Neural progenitor cell (in vitro differentiated cells): ENCODE results near the gene FES. TPM values are rescaled to one million over a fixed set of nuclear protein-coding genes. Genes with fewer than 3 reads are reported as not detected.
"Not testable (repeated sequence)": the region's sequence is repeated elsewhere in the genome, so short reads cannot be mapped to it uniquely, and the experiment has no call there.

Experiments used
- DNase-seq: peaks from one replicate; pipeline ENCODE4 v3.0.0-alpha.2; 2016; ENCODE audit warnings: low spot score
- H2AFZ ChIP-seq: fragments of 200-600 bp; sonication (generic); replicated peaks from 2 replicates; pipeline ENCODE4 v1.6.1; 2016; ENCODE audit warnings: antibody characterized with exemption
- H3F3A ChIP-seq: fragments of 200-600 bp; sonication (generic); 2 replicates; pipeline ENCODE4 v1.6.1; 2016; ENCODE audit warnings: antibody characterized with exemption, low read depth
- H3K27ac ChIP-seq: fragments of 200-600 bp; sonication (generic); 2 replicates; pipeline ENCODE4 v1.5.1; 2016; ENCODE audit warnings: mild to moderate bottlenecking
- H3K27me3 ChIP-seq: fragments of 200-600 bp; sonication (generic); 2 replicates; pipeline ENCODE4 v1.6.1; 2016; ENCODE audit warnings: mild to moderate bottlenecking, moderate library complexity
- H3K36me3 ChIP-seq: fragments of 200-600 bp; sonication (generic); 2 replicates; pipeline ENCODE4 v1.5.1; 2016
- H3K4me1 ChIP-seq: fragments of 200-600 bp; sonication (generic); 2 replicates; pipeline ENCODE4 v1.6.1; 2016; ENCODE audit warnings: mixed run types
- H3K4me2 ChIP-seq: fragments of 200-600 bp; sonication (generic); 2 replicates; pipeline ENCODE4 v1.6.1; 2016
- H3K4me3 ChIP-seq: fragments of 200-600 bp; sonication (generic); 2 replicates; pipeline ENCODE4 v1.5.1; 2016
- H3K79me2 ChIP-seq: fragments of 200-600 bp; sonication (generic); 2 replicates; pipeline ENCODE4 v1.6.1; 2016; ENCODE audit warnings: low read depth
- H3K9ac ChIP-seq: fragments of 200-600 bp; sonication (generic); 2 replicates; pipeline ENCODE4 v1.6.1; 2016
- H3K9me3 ChIP-seq: fragments of 200-600 bp; sonication (generic); 2 replicates; pipeline ENCODE4 v1.5.1; 2016; ENCODE audit warnings: low read depth
- H4K20me1 ChIP-seq: fragments of 200-600 bp; sonication (generic); 2 replicates; pipeline ENCODE4 v1.6.1; 2016; ENCODE audit warnings: low read depth
- H3K27ac Mint-ChIP-seq: 3 replicates; pipeline ENCODE4 v1.8.0; 2021; ENCODE audit warnings: mixed read lengths
- H3K27me3 Mint-ChIP-seq: 2 replicates; pipeline ENCODE4 v1.8.0; 2022; ENCODE audit warnings: low read depth, mild to moderate bottlenecking, inconsistent platforms, moderate library complexity, mixed read lengths; ENCODE audit not compliant: insufficient read depth
- H3K36me3 Mint-ChIP-seq: 3 replicates; pipeline ENCODE4 v1.8.0; 2021; ENCODE audit warnings: mixed read lengths
- H3K4me1 Mint-ChIP-seq: 3 replicates; pipeline ENCODE4 v1.8.0; 2021; ENCODE audit warnings: mixed read lengths
- H3K4me3 Mint-ChIP-seq: 3 replicates; pipeline ENCODE4 v1.8.0; 2021; ENCODE audit warnings: mild to moderate bottlenecking, moderate library complexity, mixed read lengths
- H3K9me3 Mint-ChIP-seq: 3 replicates; pipeline ENCODE4 v1.8.0; 2020; ENCODE audit warnings: mixed read lengths
- EZH2 ChIP-seq: fragments of 200-600 bp; sonication (generic); IDR thresholded peaks from 2 replicates; pipeline ENCODE4 v1.6.1; 2017; ENCODE audit warnings: antibody characterized with exemption, mild to moderate bottlenecking, moderate library complexity
- EZH2phosphoT487 ChIP-seq: fragments of 200-600 bp; sonication (generic); IDR thresholded peaks from 2 replicates; pipeline ENCODE4 v1.6.1; 2017; ENCODE audit warnings: antibody characterized with exemption
- total RNA-seq: library from RNA; depleted of rRNA; stranded (reverse); fragments of >200 nt; gene quantifications from 2 replicates; pipeline ENCODE4 v1.2.3, GENCODE V29; 2015; ENCODE audit warnings: low replicate concordance
- TF ChIP-seq, protein P1 (sequence below): fragments of 200-600 bp; sonication (generic); IDR thresholded peaks from 2 replicates; pipeline ENCODE4 v1.5.1; 2017; ENCODE audit warnings: antibody characterized with exemption, mild to moderate bottlenecking

Gene FES
- total RNA-seq, 1 donor from 2014 or later: 11.7 TPM

DNA sequence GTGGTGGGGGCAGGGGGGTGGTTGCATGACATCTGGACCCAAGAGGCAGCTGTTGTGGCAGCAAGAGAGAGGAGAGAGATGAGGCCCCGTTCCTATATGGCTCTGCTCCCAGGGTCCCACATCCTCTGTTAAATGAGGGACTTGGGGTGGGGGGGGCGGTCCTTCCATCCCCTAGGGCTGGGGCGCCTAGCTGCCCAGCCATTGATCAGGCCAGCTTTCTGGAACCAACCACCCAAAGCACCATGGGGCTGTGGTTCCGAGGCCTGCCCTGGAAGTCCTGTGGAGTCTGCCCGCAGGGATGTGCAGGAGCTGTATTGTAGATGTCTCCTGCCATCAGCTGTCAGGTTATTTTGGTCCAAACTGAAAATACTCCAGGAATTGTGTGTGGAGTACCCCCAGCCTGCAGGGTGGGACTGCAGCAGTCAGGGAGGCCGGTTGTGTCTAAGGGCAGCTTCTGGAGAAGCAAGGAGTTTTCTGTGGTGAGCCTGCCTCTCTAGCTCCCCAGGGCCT, 10.8 kb upstream of the FES start:
- Histone ChIP-seq H3K27ac (no peak overlapping the region), H3K4me2 (peak overlapping the region; percentile 98), H3K4me1 (peaks cover 41% of the 10 kb centered on the region), H3K27me3 (no peaks in the 10 kb centered on the region), H3F3A (peaks cover 36% of the 10 kb centered on the region), H2AFZ (no peak overlapping the region), H3K36me3 (no peaks in the 10 kb centered on the region), H3K79me2 (peaks cover 6% of the 10 kb centered on the region), H3K9me3 (no peaks in the 10 kb centered on the region), H4K20me1 (peaks cover 17% of the 10 kb centered on the region), H3K9ac (no peak overlapping the region), H3K4me3 (no peak overlapping the region)
- no peaks in the 10 kb centered on the region for H3K9me3 Mint-ChIP-seq
- no peak for TF ChIP-seq EZH2phosphoT487
- peaks cover 18% of the 10 kb centered on the region for H3K36me3 Mint-ChIP-seq
- no peak for DNase-seq
- no peak overlapping the region for H3K27ac Mint-ChIP-seq
- peaks cover under 1% of the 10 kb centered on the region for H3K27me3 Mint-ChIP-seq
- peaks cover 45% of the 10 kb centered on the region for H3K4me1 Mint-ChIP-seq
- peak overlapping the region; percentile 87 for H3K4me3 Mint-ChIP-seq

DNA sequence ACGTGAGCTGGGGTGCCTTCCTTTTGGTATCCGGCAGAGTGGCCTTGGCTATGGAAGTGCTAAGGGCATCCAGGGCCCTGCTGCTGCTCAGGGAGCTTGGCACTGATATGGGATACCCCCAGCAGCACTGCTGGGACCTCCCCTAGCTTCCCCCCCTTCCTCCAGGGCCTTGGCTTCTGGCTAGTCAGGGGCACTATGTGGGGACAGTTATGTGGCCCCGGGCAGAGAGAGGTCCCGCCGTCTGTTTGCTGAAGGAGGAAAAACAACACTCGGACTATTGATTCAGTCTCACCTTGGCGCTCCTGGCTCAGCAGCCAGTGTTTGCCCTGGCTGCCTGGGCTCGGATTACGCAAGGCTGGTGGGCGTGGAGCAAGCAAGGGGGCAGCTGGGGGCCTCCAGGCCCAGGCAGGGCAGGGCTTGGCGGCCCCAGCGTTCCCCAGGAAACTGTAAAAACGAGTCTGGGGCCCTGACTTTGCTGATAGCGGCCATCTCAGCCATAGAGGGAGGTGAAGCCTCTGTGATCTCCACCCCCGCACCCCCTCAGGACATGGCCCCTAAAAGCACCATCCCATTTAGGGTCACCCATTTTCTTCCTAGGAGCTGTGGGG, 10.2 kb upstream of the FES start:
- Histone ChIP-seq H3K79me2 (peaks cover 6% of the 10 kb centered on the region), H3K4me2 (peak overlapping the region; percentile 98), H3K9ac (no peak overlapping the region), H3K9me3 (no peaks in the 10 kb centered on the region), H3K36me3 (no peaks in the 10 kb centered on the region), H2AFZ (no peak overlapping the region), H3K27ac (no peak overlapping the region), H3F3A (peaks cover 32% of the 10 kb centered on the region), H3K27me3 (no peaks in the 10 kb centered on the region), H3K4me3 (no peak overlapping the region), H4K20me1 (peaks cover 17% of the 10 kb centered on the region), H3K4me1 (peaks cover 36% of the 10 kb centered on the region)
- Mint-ChIP-seq H3K27ac (no peak overlapping the region), H3K9me3 (no peaks in the 10 kb centered on the region), H3K4me3 (peak overlapping the region; percentile 70), H3K4me1 (peaks cover 41% of the 10 kb centered on the region), H3K27me3 (no peaks in the 10 kb centered on the region), H3K36me3 (peaks cover 20% of the 10 kb centered on the region)
- no peak for TF ChIP-seq EZH2
- DNase-seq: peak; percentile 61

DNA sequence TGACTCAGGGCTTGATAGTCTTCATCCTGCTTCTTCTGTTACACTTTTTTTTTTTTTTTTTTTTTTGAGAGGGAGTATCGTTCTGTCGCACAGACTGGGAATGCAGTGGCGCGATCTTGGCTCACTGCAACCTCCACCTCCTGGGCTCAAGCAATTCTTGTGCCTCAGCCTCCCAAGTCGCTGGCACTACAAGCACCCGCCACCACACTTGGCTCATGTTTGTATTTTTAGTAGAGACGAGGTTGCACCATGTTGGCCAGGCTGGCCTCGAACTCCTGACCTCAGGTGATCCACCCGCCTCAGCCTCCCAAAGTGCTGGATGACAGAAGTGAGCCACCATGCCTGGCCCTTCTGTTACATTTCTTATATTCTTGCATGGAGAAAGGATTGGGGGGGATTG, 9.3 kb upstream of the FES start:
- H2AFZ ChIP-seq, H3K4me2 ChIP-seq, H3K27me3 Mint-ChIP-seq, H3K79me2 ChIP-seq, H3K27ac Mint-ChIP-seq, H3K27me3 ChIP-seq, H3K4me3 ChIP-seq, H3K36me3 ChIP-seq, H3K9me3 Mint-ChIP-seq, H3K9ac ChIP-seq, H3K27ac ChIP-seq, H3K9me3 ChIP-seq, H3K4me3 Mint-ChIP-seq, DNase-seq: not testable (repeated sequence)
- Histone ChIP-seq H3K4me1 (peaks cover 27% of the 10 kb centered on the region), H3F3A (peaks cover 23% of the 10 kb centered on the region), H4K20me1 (peaks cover 17% of the 10 kb centered on the region)
- peaks cover 25% of the 10 kb centered on the region for H3K36me3 Mint-ChIP-seq
- peaks cover 33% of the 10 kb centered on the region for H3K4me1 Mint-ChIP-seq

DNA sequence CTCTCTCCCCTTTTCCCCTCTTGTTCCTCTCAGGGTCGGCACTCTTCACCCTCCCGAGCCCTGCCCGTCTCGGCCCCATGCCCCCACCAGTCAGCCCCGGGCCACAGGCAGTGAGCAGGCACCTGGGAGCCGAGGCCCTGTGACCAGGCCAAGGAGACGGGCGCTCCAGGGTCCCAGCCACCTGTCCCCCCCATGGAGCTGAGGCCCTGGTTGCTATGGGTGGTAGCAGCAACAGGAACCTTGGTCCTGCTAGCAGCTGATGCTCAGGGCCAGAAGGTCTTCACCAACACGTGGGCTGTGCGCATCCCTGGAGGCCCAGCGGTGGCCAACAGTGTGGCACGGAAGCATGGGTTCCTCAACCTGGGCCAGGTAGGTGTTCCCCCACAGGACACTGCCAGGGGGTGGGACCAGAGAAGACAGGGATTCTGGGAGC, 8.7 kb upstream of the FES start:
- H3K27ac Mint-ChIP-seq: no peak overlapping the region
- H3K4me1 Mint-ChIP-seq: peaks cover 27% of the 10 kb centered on the region
- H3K27me3 Mint-ChIP-seq: peaks cover 2% of the 10 kb centered on the region
- H3K4me2 ChIP-seq: no peak overlapping the region
- no peaks in the 10 kb centered on the region for H3K36me3 ChIP-seq
- H3F3A ChIP-seq: peaks cover 17% of the 10 kb centered on the region
- H2AFZ ChIP-seq: no peak overlapping the region
- no peaks in the 10 kb centered on the region for H3K27me3 ChIP-seq
- peaks cover 6% of the 10 kb centered on the region for H3K79me2 ChIP-seq
- H3K27ac ChIP-seq: no peak overlapping the region
- no peak overlapping the region for H3K9ac ChIP-seq
- H3K9me3 Mint-ChIP-seq: no peaks in the 10 kb centered on the region
- TF ChIP-seq, protein P1, sequence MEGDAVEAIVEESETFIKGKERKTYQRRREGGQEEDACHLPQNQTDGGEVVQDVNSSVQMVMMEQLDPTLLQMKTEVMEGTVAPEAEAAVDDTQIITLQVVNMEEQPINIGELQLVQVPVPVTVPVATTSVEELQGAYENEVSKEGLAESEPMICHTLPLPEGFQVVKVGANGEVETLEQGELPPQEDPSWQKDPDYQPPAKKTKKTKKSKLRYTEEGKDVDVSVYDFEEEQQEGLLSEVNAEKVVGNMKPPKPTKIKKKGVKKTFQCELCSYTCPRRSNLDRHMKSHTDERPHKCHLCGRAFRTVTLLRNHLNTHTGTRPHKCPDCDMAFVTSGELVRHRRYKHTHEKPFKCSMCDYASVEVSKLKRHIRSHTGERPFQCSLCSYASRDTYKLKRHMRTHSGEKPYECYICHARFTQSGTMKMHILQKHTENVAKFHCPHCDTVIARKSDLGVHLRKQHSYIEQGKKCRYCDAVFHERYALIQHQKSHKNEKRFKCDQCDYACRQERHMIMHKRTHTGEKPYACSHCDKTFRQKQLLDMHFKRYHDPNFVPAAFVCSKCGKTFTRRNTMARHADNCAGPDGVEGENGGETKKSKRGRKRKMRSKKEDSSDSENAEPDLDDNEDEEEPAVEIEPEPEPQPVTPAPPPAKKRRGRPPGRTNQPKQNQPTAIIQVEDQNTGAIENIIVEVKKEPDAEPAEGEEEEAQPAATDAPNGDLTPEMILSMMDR: no peak
- TF ChIP-seq EZH2phosphoT487 (no peak), EZH2 (no peak)
- H3K4me1 ChIP-seq: peaks cover 26% of the 10 kb centered on the region
- no peaks in the 10 kb centered on the region for H3K9me3 ChIP-seq
- H3K36me3 Mint-ChIP-seq: peaks cover 25% of the 10 kb centered on the region
- H4K20me1 ChIP-seq: peaks cover 17% of the 10 kb centered on the region
- H3K4me3 ChIP-seq: no peak overlapping the region
- no peak overlapping the region for H3K4me3 Mint-ChIP-seq
- DNase-seq: no peak

DNA sequence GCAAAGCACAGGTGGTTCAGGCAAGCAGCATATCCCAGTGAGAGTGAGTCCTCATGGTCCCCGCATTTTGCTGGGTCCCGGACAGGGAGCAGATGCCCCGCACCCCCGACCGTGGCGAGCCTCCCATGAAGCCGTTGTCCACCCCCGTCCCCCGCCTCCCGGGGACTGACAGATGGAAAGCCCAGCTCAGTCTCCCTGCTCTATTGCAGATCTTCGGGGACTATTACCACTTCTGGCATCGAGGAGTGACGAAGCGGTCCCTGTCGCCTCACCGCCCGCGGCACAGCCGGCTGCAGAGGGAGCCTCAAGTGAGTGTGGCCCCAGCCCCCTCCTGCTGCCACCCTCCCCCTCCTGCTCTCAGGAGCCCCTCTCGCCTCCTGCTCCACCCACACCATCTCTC, 8.3 kb upstream of the FES start:
- Histone ChIP-seq H3K4me1 (peaks cover 26% of the 10 kb centered on the region), H3K9ac (no peak overlapping the region), H3K79me2 (peaks cover 6% of the 10 kb centered on the region), H3K4me2 (no peak overlapping the region), H3K27ac (no peak overlapping the region), H3K4me3 (no peak overlapping the region), H3K36me3 (no peaks in the 10 kb centered on the region), H3K9me3 (no peaks in the 10 kb centered on the region), H3K27me3 (no peaks in the 10 kb centered on the region), H2AFZ (no peak overlapping the region), H4K20me1 (peaks cover 17% of the 10 kb centered on the region), H3F3A (peaks cover 13% of the 10 kb centered on the region)
- no peak overlapping the region for H3K4me3 Mint-ChIP-seq
- no peak for TF ChIP-seq EZH2phosphoT487
- no peak for TF ChIP-seq EZH2
- TF ChIP-seq, protein P1: no peak
- no peak for DNase-seq
- H3K36me3 Mint-ChIP-seq: peaks cover 23% of the 10 kb centered on the region
- no peak overlapping the region for H3K27ac Mint-ChIP-seq
- H3K4me1 Mint-ChIP-seq: peaks cover 23% of the 10 kb centered on the region
- no peaks in the 10 kb centered on the region for H3K9me3 Mint-ChIP-seq
- H3K27me3 Mint-ChIP-seq: peaks cover 2% of the 10 kb centered on the region
